ENCODE results near the gene SFMBT2. TPM values are rescaled to one million over a fixed set of nuclear protein-coding genes. Genes with fewer than 3 reads are reported as not detected.

Gene SFMBT2
- total RNA-seq, 1 donor from 2014 or later: 22.3 TPM

DNA sequence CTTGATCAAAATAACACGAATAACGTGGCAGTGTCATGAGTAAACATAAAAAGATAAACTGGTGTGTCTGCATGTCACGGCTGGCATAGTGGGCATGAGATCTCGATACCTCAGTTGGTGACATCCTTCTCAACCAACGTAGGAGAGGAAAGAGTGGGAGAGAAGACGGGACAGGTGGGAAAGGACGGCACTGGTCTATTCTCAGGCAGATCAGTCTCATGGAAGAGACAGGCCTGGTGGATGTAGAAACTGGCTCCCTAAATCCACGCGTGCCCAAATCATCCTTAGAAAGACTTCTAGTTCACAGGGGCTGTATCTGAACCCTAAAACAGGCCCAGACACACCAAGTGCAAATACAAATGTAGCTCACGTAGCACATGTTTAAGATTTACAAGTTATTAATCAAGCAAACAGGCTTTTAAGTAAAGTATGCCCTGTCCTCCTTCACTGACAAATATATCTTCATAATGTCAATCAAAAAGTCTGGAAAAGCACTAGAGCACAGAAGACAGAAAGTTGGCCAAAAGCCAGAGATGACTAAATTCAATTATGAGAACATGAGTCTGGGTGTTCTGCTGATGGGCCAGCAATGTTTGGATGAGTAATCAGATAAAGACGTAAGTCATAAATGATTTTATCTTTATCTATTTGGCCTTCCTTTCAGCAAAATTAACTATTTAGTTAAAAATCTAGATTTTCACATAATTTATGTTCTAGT is 56.3 kb downstream of the SFMBT2 start:
- Histone ChIP-seq H3K36me3 (peaks cover 4% of the 10 kb centered on the region), H3K27ac (no peak overlapping the region), H3K4me3 (no peak overlapping the region), H3K27me3 (ENCODE audit: low read depth) (no peaks in the 10 kb centered on the region), H3K9me3 (no peaks in the 10 kb centered on the region), H3K4me1 (no peaks in the 10 kb centered on the region)
- DNase-seq: no peak
- no peak for ATAC-seq
- intact Hi-C loops (cut with DNase I): no loop called here
- TF ChIP-seq, protein P1, sequence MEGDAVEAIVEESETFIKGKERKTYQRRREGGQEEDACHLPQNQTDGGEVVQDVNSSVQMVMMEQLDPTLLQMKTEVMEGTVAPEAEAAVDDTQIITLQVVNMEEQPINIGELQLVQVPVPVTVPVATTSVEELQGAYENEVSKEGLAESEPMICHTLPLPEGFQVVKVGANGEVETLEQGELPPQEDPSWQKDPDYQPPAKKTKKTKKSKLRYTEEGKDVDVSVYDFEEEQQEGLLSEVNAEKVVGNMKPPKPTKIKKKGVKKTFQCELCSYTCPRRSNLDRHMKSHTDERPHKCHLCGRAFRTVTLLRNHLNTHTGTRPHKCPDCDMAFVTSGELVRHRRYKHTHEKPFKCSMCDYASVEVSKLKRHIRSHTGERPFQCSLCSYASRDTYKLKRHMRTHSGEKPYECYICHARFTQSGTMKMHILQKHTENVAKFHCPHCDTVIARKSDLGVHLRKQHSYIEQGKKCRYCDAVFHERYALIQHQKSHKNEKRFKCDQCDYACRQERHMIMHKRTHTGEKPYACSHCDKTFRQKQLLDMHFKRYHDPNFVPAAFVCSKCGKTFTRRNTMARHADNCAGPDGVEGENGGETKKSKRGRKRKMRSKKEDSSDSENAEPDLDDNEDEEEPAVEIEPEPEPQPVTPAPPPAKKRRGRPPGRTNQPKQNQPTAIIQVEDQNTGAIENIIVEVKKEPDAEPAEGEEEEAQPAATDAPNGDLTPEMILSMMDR (IDR thresholded peaks at IDR 0.05): no peak

DNA sequence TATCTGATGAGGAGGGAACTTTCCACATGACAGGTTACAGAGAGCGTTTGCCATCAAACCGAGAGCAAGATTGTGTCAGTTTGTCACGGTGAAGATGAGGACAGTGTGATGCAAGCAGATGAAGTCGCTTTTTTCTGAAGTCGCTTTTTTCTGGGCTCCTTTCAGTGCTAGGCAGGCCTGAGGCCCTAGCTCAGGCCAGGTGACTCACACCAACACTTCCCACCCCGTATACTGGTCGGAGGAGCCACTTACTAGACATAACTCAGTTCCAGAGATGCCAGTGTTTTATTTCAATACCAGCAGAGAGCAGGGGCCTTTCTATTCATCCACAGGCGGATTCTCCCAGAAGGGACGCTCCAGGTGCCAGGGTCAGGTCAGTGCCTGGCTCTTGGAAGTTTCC is 58.9 kb downstream of the SFMBT2 start:
- Histone ChIP-seq H3K27me3 (ENCODE audit: low read depth) (no peaks in the 10 kb centered on the region), H3K27ac (no peak overlapping the region), H3K36me3 (no peaks in the 10 kb centered on the region), H3K4me3 (no peak overlapping the region), H3K9me3 (no peaks in the 10 kb centered on the region), H3K4me1 (no peaks in the 10 kb centered on the region)
- DNase-seq: no peak
- intact Hi-C loops (cut with DNase I): no loop called here
- TF ChIP-seq, protein P1 (IDR thresholded peaks at IDR 0.05): no peak
- ATAC-seq: no peak

DNA sequence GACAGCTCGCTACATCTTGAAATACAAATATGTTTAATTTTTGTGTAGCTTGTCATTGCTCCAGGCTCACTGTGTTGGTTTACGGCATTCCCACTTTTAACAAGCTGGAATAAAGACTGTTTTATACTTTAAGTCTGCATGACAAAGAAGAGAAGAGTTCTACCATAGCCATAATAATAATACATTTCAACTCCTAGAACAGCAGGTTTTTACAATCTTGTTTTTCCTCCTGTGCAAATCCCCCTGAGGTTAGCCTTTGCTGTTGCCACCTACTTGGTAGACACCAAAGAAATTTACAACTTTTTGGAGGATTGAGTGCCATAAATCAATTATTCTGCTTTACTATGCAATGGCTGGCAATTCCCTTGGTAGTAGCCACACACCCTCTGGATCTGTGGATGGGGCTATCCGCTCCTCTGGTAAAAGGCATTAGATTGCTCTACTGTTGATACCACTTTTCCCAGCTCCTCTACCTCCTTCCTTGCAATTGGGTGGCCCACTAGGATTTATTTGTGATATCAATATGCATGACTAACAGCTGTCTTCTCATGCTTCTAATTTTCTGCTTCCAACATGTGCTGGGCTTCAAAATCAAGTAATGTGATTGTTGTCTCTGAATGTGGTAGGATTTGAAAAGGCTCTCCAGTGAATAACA is 60.2 kb downstream of the SFMBT2 start:
- Histone ChIP-seq H3K9me3 (no peaks in the 10 kb centered on the region), H3K4me3 (no peak overlapping the region), H3K4me1 (no peaks in the 10 kb centered on the region), H3K36me3 (no peaks in the 10 kb centered on the region), H3K27ac (no peak overlapping the region), H3K27me3 (ENCODE audit: low read depth) (no peaks in the 10 kb centered on the region)
- no peak for ATAC-seq
- no peak for DNase-seq
- intact Hi-C loops (cut with DNase I): no loop called here
- TF ChIP-seq, protein P1 (IDR thresholded peaks at IDR 0.05): no peak

DNA sequence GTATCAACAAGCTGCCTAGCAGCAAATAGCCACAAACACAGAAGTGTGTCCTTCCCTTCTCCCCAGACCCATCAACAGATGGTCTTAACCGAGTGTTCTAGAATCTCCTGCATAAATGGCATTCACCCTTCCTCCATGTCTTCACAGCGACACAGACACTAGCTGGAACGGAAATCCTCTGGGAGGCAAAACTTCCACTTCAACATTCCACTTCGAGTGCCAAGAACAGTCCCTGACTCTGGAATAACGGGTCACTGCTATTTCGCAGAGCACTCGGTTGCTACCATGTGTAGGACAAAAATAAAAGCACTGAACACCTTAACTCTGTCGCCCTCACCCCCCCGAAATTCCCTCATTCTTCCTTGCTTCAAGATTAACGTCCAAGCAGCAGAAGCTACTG is 65.1 kb downstream of the SFMBT2 start:
- no peak overlapping the region for H3K27ac ChIP-seq
- DNase-seq (no peak), ATAC-seq (no peak)

DNA sequence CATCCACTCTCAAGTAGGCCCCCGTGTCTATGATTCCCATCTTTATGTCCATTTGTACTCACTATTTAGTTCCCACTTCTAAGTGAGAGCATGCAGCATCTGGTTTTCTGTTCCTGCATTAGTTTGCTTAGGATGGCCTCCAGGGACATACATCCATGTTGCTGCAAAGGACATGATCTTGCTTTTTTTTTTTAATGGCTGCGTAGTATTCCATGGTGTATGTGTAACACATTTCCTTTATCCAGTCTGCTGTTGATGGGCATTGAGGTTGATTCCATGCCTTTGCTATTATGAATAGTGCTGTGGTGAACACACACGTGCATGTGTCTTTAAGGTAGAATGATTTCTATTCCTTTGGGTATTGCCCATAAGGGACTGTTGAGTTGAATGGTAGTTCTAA is 67.8 kb downstream of the SFMBT2 start:
- Histone ChIP-seq H3K9me3 (no peaks in the 10 kb centered on the region), H3K4me1 (no peaks in the 10 kb centered on the region), H3K4me3 (no peak overlapping the region), H3K36me3 (no peaks in the 10 kb centered on the region), H3K27me3 (ENCODE audit: low read depth) (no peaks in the 10 kb centered on the region), H3K27ac (no peak overlapping the region)
- TF ChIP-seq, protein P1 (IDR thresholded peaks at IDR 0.05): no peak
- no peak for DNase-seq
- ATAC-seq: no peak
- intact Hi-C loops (cut with DNase I): no loop called here

More for the DNA sequence above, 65.1 kb downstream of the SFMBT2 start:
- TF ChIP-seq, protein P1 (IDR thresholded peaks at IDR 0.05): no peak
- Histone ChIP-seq H3K9me3 (no peaks in the 10 kb centered on the region), H3K4me1 (no peaks in the 10 kb centered on the region), H3K27me3 (ENCODE audit: low read depth) (no peaks in the 10 kb centered on the region), H3K36me3 (no peaks in the 10 kb centered on the region), H3K4me3 (no peak overlapping the region)
- intact Hi-C loops (cut with DNase I): no loop called here
